Karpas-422 (cell line): ENCODE data around the gene ZNF746. TPM values are rescaled to one million over a fixed set of nuclear protein-coding genes. Genes with fewer than 3 reads are reported as not detected.
"Not testable (repeated sequence)": the region's sequence is repeated elsewhere in the genome, so short reads cannot be mapped to it uniquely, and the experiment has no call there.

Source experiments
- DNase-seq: peaks from one replicate; pipeline ENCODE4 v3.0.0-alpha.2; 2015
- H2AFZ ChIP-seq: fragments of 200-600 bp; sonication (generic); 2 replicates; pipeline ENCODE4 v1.6.1; 2014; ENCODE audit warnings: antibody characterized with exemption, low read length, mixed read lengths
- H3K27ac ChIP-seq: fragments of 200-600 bp; sonication (generic); 2 replicates; pipeline ENCODE4 v1.5.1; 2014; ENCODE audit warnings: mild to moderate bottlenecking, low read length, moderate library complexity
- H3K27me3 ChIP-seq: fragments of 200-600 bp; sonication (generic); 2 replicates; pipeline ENCODE4 v1.6.1; 2014; ENCODE audit warnings: low read length, mixed read lengths
- H3K36me3 ChIP-seq: fragments of 200-600 bp; sonication (generic); 2 replicates; pipeline ENCODE4 v1.6.1; 2014; ENCODE audit warnings: low read length, mixed read lengths; ENCODE audit not compliant: insufficient read depth
- H3K4me1 ChIP-seq: fragments of 200-600 bp; sonication (generic); 2 replicates; pipeline ENCODE4 v1.6.1; 2014; ENCODE audit warnings: mild to moderate bottlenecking, low read length, mixed read lengths
- H3K4me2 ChIP-seq: fragments of 200-600 bp; sonication (generic); 2 replicates; pipeline ENCODE4 v1.6.1; 2014; ENCODE audit warnings: low read length, low read depth, mild to moderate bottlenecking; ENCODE audit not compliant: poor library complexity, severe bottlenecking
- H3K4me3 ChIP-seq: fragments of 200-600 bp; sonication (generic); 2 replicates; pipeline ENCODE4 v1.5.1; 2014; ENCODE audit warnings: mild to moderate bottlenecking, antibody characterized with exemption, low read length, mixed read lengths
- H3K79me2 ChIP-seq: fragments of 200-600 bp; sonication (generic); 2 replicates; pipeline ENCODE4 v1.6.1; 2014; ENCODE audit warnings: mild to moderate bottlenecking, low read length, mixed read lengths
- H3K9ac ChIP-seq: fragments of 200-600 bp; sonication (generic); 2 replicates; pipeline ENCODE4 v1.6.0; 2014; ENCODE audit warnings: low read length
- H3K9me2 ChIP-seq: fragments of 200-600 bp; sonication (generic), shearing (Covaris generic); replicated peaks from 2 replicates; pipeline ENCODE4 v1.6.0; 2014; ENCODE audit warnings: mild to moderate bottlenecking, low read length, moderate library complexity; ENCODE audit not compliant: insufficient read depth
- H3K9me3 ChIP-seq: fragments of 300-700, 200-600 bp; sonication (generic); 2 replicates; pipeline ENCODE4 v1.6.1; 2014; ENCODE audit warnings: low read length, mixed read lengths
- H4K20me1 ChIP-seq: fragments of 200-600 bp; sonication (generic); 2 replicates; pipeline ENCODE4 v1.6.1; 2014; ENCODE audit warnings: mild to moderate bottlenecking, antibody characterized with exemption, low read length, low read depth; ENCODE audit not compliant: insufficient read depth
- total RNA-seq: library from RNA; depleted of rRNA; stranded (reverse); fragments of >200 nt; shearing (Covaris generic); gene quantifications from 2 replicates; pipeline ENCODE4 v1.2.3, GENCODE V29; 2014; ENCODE audit warnings: low replicate concordance

ZNF746 gene
- total RNA-seq, 1 experiment from 2014 or later, result 12.0 TPM

GRCh38 chr7:149454006-149454405, 43.6 kb downstream of the ZNF746 start:
- Histone ChIP-seq H3K4me3 (no peak overlapping the region), H4K20me1 (peaks cover 10% of the 10 kb centered on the region; the same call in 1 of the 2 replicates), H3K36me3 (peaks cover 35% of the 10 kb centered on the region), H3K4me1 (peaks cover 13% of the 10 kb centered on the region), H3K4me2 (no peak overlapping the region), H3K27ac (no peak overlapping the region), H3K79me2 (peaks cover 42% of the 10 kb centered on the region), H2AFZ (no peak overlapping the region), H3K9me3 (no peaks in the 10 kb centered on the region), H3K9me2 (no peaks in the 10 kb centered on the region), H3K9ac (no peak overlapping the region), H3K27me3 (no peaks in the 10 kb centered on the region)
- no peak for DNase-seq

GRCh38 chr7:149450821-149451220, 46.8 kb downstream of the ZNF746 start:
- peaks cover 10% of the 10 kb centered on the region for H3K79me2 ChIP-seq
- peaks cover 51% of the 10 kb centered on the region for H3K36me3 ChIP-seq
- no peak overlapping the region for H3K4me3 ChIP-seq

GRCh38 chr7:149449897-149450296, 47.7 kb downstream of the ZNF746 start:
- Histone ChIP-seq H3K4me2 (no peak overlapping the region), H3K27me3 (no peaks in the 10 kb centered on the region), H3K27ac (no peak overlapping the region), H3K36me3 (peaks cover 46% of the 10 kb centered on the region), H3K9me3 (no peaks in the 10 kb centered on the region), H3K4me3 (no peak overlapping the region), H2AFZ (no peak overlapping the region), H4K20me1 (0 out of 2 replicates have a peak, but pooled peaks cover 4% of the 10 kb centered on the region), H3K9me2 (no peaks in the 10 kb centered on the region), H3K9ac (no peak overlapping the region), H3K79me2 (peaks cover 7% of the 10 kb centered on the region), H3K4me1 (no peaks in the 10 kb centered on the region)
- DNase-seq, result no peak

More at GRCh38 chr7:149450821-149451220, 46.8 kb downstream of the ZNF746 start:
- Histone ChIP-seq H3K9me3 (no peaks in the 10 kb centered on the region), H3K9me2 (no peaks in the 10 kb centered on the region), H3K4me1 (no peaks in the 10 kb centered on the region), H3K27me3 (no peaks in the 10 kb centered on the region), H3K9ac (no peak overlapping the region), H3K27ac (no peak overlapping the region), H4K20me1 (0 out of 2 replicates have a peak, but pooled peaks cover 4% of the 10 kb centered on the region), H2AFZ (no peak overlapping the region), H3K4me2 (no peak overlapping the region)
- DNase-seq, result no peak

GRCh38 chr7:149448961-149449360, 48.6 kb downstream of the ZNF746 start:
- no peak for DNase-seq
- peaks cover 46% of the 10 kb centered on the region for H3K36me3 ChIP-seq

GRCh38 chr7:149446026-149446425, 51.6 kb downstream of the ZNF746 start:
- not testable (repeated sequence) for H3K4me2 ChIP-seq, H3K79me2 ChIP-seq, H3K9ac ChIP-seq, H3K4me1 ChIP-seq, H3K27ac ChIP-seq, H3K4me3 ChIP-seq, H4K20me1 ChIP-seq, DNase-seq, H3K27me3 ChIP-seq, H3K9me2 ChIP-seq, H3K9me3 ChIP-seq, H2AFZ ChIP-seq
- H3K36me3 ChIP-seq, result peaks cover 43% of the 10 kb centered on the region

More at GRCh38 chr7:149448961-149449360, 48.6 kb downstream of the ZNF746 start:
- Histone ChIP-seq H4K20me1 (0 out of 2 replicates have a peak, but pooled peaks cover 4% of the 10 kb centered on the region), H2AFZ (no peak overlapping the region), H3K4me3 (no peak overlapping the region), H3K27ac (no peak overlapping the region), H3K4me2 (no peak overlapping the region), H3K9me2 (no peaks in the 10 kb centered on the region), H3K27me3 (no peaks in the 10 kb centered on the region), H3K79me2 (peaks cover 3% of the 10 kb centered on the region), H3K9me3 (no peaks in the 10 kb centered on the region), H3K4me1 (no peaks in the 10 kb centered on the region), H3K9ac (no peak overlapping the region)

- Histone ChIP-seq H3K36me3 (peaks cover 32% of the 10 kb centered on the region), H3K79me2 (peaks cover 18% of the 10 kb centered on the region), H3K27me3 (no peaks in the 10 kb centered on the region), H3K4me2 (no peak overlapping the region), H2AFZ (no peak overlapping the region), H3K9ac (no peak overlapping the region), H3K4me3 (no peak overlapping the region), H3K9me2 (no peaks in the 10 kb centered on the region), H3K27ac (no peak overlapping the region), H4K20me1 (no peaks in the 10 kb centered on the region), H3K9me3 (no peaks in the 10 kb centered on the region), H3K4me1 (peaks cover 3% of the 10 kb centered on the region; the same call in 1 of the 2 replicates)
- DNase-seq, result no peak
These were observed 53.3 kb downstream of the ZNF746 start for GRCh38 chr7:149444287-149444686.

- Histone ChIP-seq H3K9me3 (no peaks in the 10 kb centered on the region), H4K20me1 (no peaks in the 10 kb centered on the region), H3K4me2 (no peak overlapping the region), H3K9ac (no peak overlapping the region), H3K79me2 (peaks cover 25% of the 10 kb centered on the region), H3K36me3 (peaks cover 25% of the 10 kb centered on the region; the same call in 1 of the 2 replicates), H3K4me3 (no peak overlapping the region), H3K27me3 (no peaks in the 10 kb centered on the region), H3K4me1 (peaks cover 3% of the 10 kb centered on the region; the same call in 1 of the 2 replicates), H3K27ac (no peak overlapping the region), H3K9me2 (no peaks in the 10 kb centered on the region), H2AFZ (no peak overlapping the region)
- DNase-seq, result no peak
These were observed 54.1 kb downstream of the ZNF746 start for GRCh38 chr7:149443523-149443922.

- Histone ChIP-seq H3K4me1 (peaks cover 3% of the 10 kb centered on the region; the same call in 1 of the 2 replicates), H3K36me3 (peaks cover 25% of the 10 kb centered on the region; the same call in 1 of the 2 replicates), H3K9me3 (no peaks in the 10 kb centered on the region), H3K4me3 (no peak overlapping the region), H4K20me1 (no peaks in the 10 kb centered on the region), H3K79me2 (peaks cover 29% of the 10 kb centered on the region), H3K9ac (no peak overlapping the region), H2AFZ (no peak overlapping the region), H3K4me2 (no peak overlapping the region), H3K27me3 (no peaks in the 10 kb centered on the region), H3K27ac (no peak overlapping the region), H3K9me2 (no peaks in the 10 kb centered on the region)
- DNase-seq, result no peak
These were observed 54.7 kb downstream of the ZNF746 start for GRCh38 chr7:149442924-149443323.
